ENCODE results near the gene COMMD3.
"Not testable (repeated sequence)": the region's sequence is repeated elsewhere in the genome, so short reads cannot be mapped to it uniquely, and the experiment has no call there.

The COMMD3 gene

GRCh38 chr10:22340329-22341189 lies 24.4 kb downstream of the COMMD3 start:
- peak; percentile 60 for DNase-seq

GRCh38 chr10:22341190-22341925 lies 25.2 kb downstream of the COMMD3 start:
- no peak for DNase-seq

GRCh38 chr10:22341926-22342196 lies 25.7 kb downstream of the COMMD3 start:
- DNase-seq = no peak

GRCh38 chr10:22342421-22342820 lies 26.2 kb downstream of the COMMD3 start:
- DNase-seq = no peak

- DNase-seq = no peak
Observed at GRCh38 chr10:22343731-22344130, 27.5 kb downstream of the COMMD3 start.

- no peak for DNase-seq
Observed at GRCh38 chr10:22344249-22344648, 28.1 kb downstream of the COMMD3 start.

- DNase-seq = no peak
Observed at GRCh38 chr10:22344781-22345300, 28.7 kb downstream of the COMMD3 start.

GRCh38 chr10:22345301-22346095 lies 29.3 kb downstream of the COMMD3 start, which contains the start of gene SPAG6:
Gene SPAG6 (plus strand): TSS chr10:22345496. CDS start chr10:22345612, 116 bp downstream.
- peak; percentile 72 for DNase-seq

GRCh38 chr10:22346096-22346661 lies 30.0 kb downstream of the COMMD3 start:
- no peak for DNase-seq

- no peak for DNase-seq
Observed at GRCh38 chr10:22349755-22350154, 33.6 kb downstream of the COMMD3 start.

GRCh38 chr10:22351131-22351703 lies 35.0 kb downstream of the COMMD3 start:
- no peak for DNase-seq

GRCh38 chr10:22356324-22356873 lies 40.2 kb downstream of the COMMD3 start:
- no peak for DNase-seq

- DNase-seq = not testable (repeated sequence)
Observed at GRCh38 chr10:22357770-22358169, 41.6 kb downstream of the COMMD3 start.

- DNase-seq = peak; percentile 50
Observed at GRCh38 chr10:22363305-22363704, 47.1 kb downstream of the COMMD3 start.

- no peak for DNase-seq
Observed at GRCh38 chr10:22364407-22365140, 48.4 kb downstream of the COMMD3 start.

- DNase-seq = no peak
Observed at GRCh38 chr10:22365233-22365632, 49.0 kb downstream of the COMMD3 start.

GRCh38 chr10:22365644-22366434 lies 49.7 kb downstream of the COMMD3 start:
- DNase-seq = no peak

GRCh38 chr10:22366435-22366703 lies 50.2 kb downstream of the COMMD3 start:
- no peak for DNase-seq

GRCh38 chr10:22366771-22367170 lies 50.6 kb downstream of the COMMD3 start:
- no peak for DNase-seq

- no peak for DNase-seq
Observed at GRCh38 chr10:22367471-22367870, 51.3 kb downstream of the COMMD3 start.

GRCh38 chr10:22368402-22368801 lies 52.2 kb downstream of the COMMD3 start:
- no peak for DNase-seq

Measured in activated CD4-positive, alpha-beta T cell treated with anti-CD3 and anti-CD28 coated beads for 48 hours (primary cell).